ENCODE results near the gene ROCK1. TPM values are rescaled to one million over a fixed set of nuclear protein-coding genes. Genes with fewer than 3 reads are reported as not detected.
A peak's percentile ranks its signal among the peaks of the same experiment; 100 is the strongest.
"Not testable (repeated sequence)": the region's sequence is repeated elsewhere in the genome, so short reads cannot be mapped to it uniquely, and the experiment has no call there.

ROCK1 gene
- total RNA-seq: 10 to 100 TPM; 82.1 to 84.3 TPM
- 10 to 100 TPM; 20.0 to 28.9 (median 27.7) TPM for polyA plus RNA-seq
- total RNA-seq: 163 to 246 (median 206) reads per million in 6 experiments

GRCh38 chr18:21111346-21112139 lies at the start of gene ROCK1:
Gene ROCK1, minus strand, starts transcription at chr18:21111813. Its CDS starts 903 bp downstream, at chr18:21110910.
- Mint-ChIP-seq H3K4me3 (peak within 1 kb of the TSS in 1 of 10 donors; percentile 95), H3K9me3 (no peaks in the 10 kb centered on the region), H3K36me3 (peaks cover 2 to 5% (median 2%) of the 10 kb centered on the region in 3 donors), H3K27me3 (no peaks in the 10 kb centered on the region), H3K27ac (peak within 1 kb of the TSS; percentile 88 to 98 (median 94)), H3K4me1 (peaks cover 6 to 14% (median 7%) of the 10 kb centered on the region in 4 donors)
- POLR2A ChIA-PET: interaction anchor here (0.7 to 1.6 kb wide), 11 partner anchors 21 to 593 kb away, joined by 3 to 9 read pairs (median 4); partner anchors contain the start of genes ABHD3 and ESCO1
- ATAC-seq: peak; percentile 79 to 80
- DNase-seq: peak; percentile 92 to 100 (median 98)

- Mint-ChIP-seq H3K27me3 (peaks cover 4 to 15% (median 13%) of the 10 kb centered on the region in 5 donors), H3K36me3 (peaks cover 0 to 28% (median 11%) of the 10 kb centered on the region in 3 donors), H3K27ac (no peak overlapping the region), H3K4me3 (no peak overlapping the region), H3K4me1 (peaks cover 0 to 2% (median 0%) of the 10 kb centered on the region in 4 donors), H3K9me3 (peaks cover 9 to 40% (median 25%) of the 10 kb centered on the region in 9 donors)
- DNase-seq: no peak
- POLR2A ChIA-PET: no interaction called here
- no peak for ATAC-seq
These were observed 43.8 kb upstream of the ROCK1 start for GRCh38 chr18:21155443-21155842.

- H3K27ac Mint-ChIP-seq: no peak overlapping the region
- H3K36me3 Mint-ChIP-seq: peaks cover 0 to 2% (median 0%) of the 10 kb centered on the region in 3 donors
- H3K9me3 Mint-ChIP-seq: peaks cover 0 to 13% (median 0%) of the 10 kb centered on the region in 9 donors
- H3K27me3 Mint-ChIP-seq: peaks cover 0 to 13% (median 3%) of the 10 kb centered on the region in 5 donors
- H3K4me3 Mint-ChIP-seq: no peak overlapping the region
- POLR2A ChIA-PET: no interaction called here
- H3K4me1 Mint-ChIP-seq: peaks cover 0 to 1% (median 0%) of the 10 kb centered on the region in 4 donors
- ATAC-seq: no peak
- DNase-seq: no peak
These were observed 34.4 kb upstream of the ROCK1 start for GRCh38 chr18:21146016-21146415.

- Mint-ChIP-seq H3K9me3 (peaks cover 0 to 6% (median 0%) of the 10 kb centered on the region in 9 donors), H3K4me3 (no peak overlapping the region), H3K27me3 (peaks cover 0 to 13% (median 3%) of the 10 kb centered on the region in 5 donors), H3K36me3 (peaks cover 0 to 2% (median 0%) of the 10 kb centered on the region in 3 donors), H3K27ac (no peak overlapping the region), H3K4me1 (peaks cover 0 to 1% (median 0%) of the 10 kb centered on the region in 4 donors)
- no peak for ATAC-seq
- POLR2A ChIA-PET: no interaction called here
- DNase-seq: no peak
These were observed 33.8 kb upstream of the ROCK1 start for GRCh38 chr18:21145371-21145770.

- Mint-ChIP-seq H3K4me1 (peaks cover 0 to 1% (median 0%) of the 10 kb centered on the region in 4 donors), H3K27ac (no peak overlapping the region), H3K27me3 (peaks cover 0 to 5% (median 2%) of the 10 kb centered on the region in 5 donors), H3K36me3 (no peaks in the 10 kb centered on the region), H3K4me3 (no peak overlapping the region), H3K9me3 (no peaks in the 10 kb centered on the region)
- POLR2A ChIA-PET: no interaction called here
- no peak for ATAC-seq
- DNase-seq: no peak
These were observed 30.2 kb upstream of the ROCK1 start for GRCh38 chr18:21141668-21142422.

- H3K27ac Mint-ChIP-seq, ATAC-seq, H3K4me1 Mint-ChIP-seq, DNase-seq, H3K9me3 Mint-ChIP-seq, H3K36me3 Mint-ChIP-seq, H3K27me3 Mint-ChIP-seq, H3K4me3 Mint-ChIP-seq, POLR2A ChIA-PET: not testable (repeated sequence)
These were observed 26.3 kb upstream of the ROCK1 start for GRCh38 chr18:21137719-21138488.

- no peaks in the 10 kb centered on the region for H3K36me3 Mint-ChIP-seq
- ATAC-seq (peak; percentile 57 to 73), DNase-seq (peak in 8 of 10 donors; percentile 6 to 66 (median 38))
- POLR2A ChIA-PET: no interaction called here
- no peaks in the 10 kb centered on the region for H3K9me3 Mint-ChIP-seq
- H3K4me1 Mint-ChIP-seq: peaks cover 0 to 2% (median 0%) of the 10 kb centered on the region in 4 donors
- no peak overlapping the region for H3K4me3 Mint-ChIP-seq
- no peak overlapping the region for H3K27ac Mint-ChIP-seq
- H3K27me3 Mint-ChIP-seq: no peaks in the 10 kb centered on the region
These were observed 23.3 kb upstream of the ROCK1 start for GRCh38 chr18:21134895-21135294.

GRCh38 chr18:21132398-21132918 lies 20.8 kb upstream of the ROCK1 start:
- Mint-ChIP-seq H3K4me1 (peaks cover 0 to 2% (median 0%) of the 10 kb centered on the region in 4 donors), H3K27me3 (peaks cover 0 to 1% (median 0%) of the 10 kb centered on the region in 5 donors), H3K27ac (no peak overlapping the region), H3K4me3 (no peak overlapping the region), H3K9me3 (no peaks in the 10 kb centered on the region), H3K36me3 (no peaks in the 10 kb centered on the region)
- ATAC-seq (no peak), DNase-seq (no peak)
- POLR2A ChIA-PET: no interaction called here

- Mint-ChIP-seq H3K4me3 (no peak overlapping the region), H3K9me3 (no peaks in the 10 kb centered on the region), H3K27me3 (peaks cover 0 to 1% (median 0%) of the 10 kb centered on the region in 5 donors), H3K4me1 (peaks cover 0 to 2% (median 0%) of the 10 kb centered on the region in 4 donors), H3K27ac (peak overlapping the region in 1 of 10 donors; percentile 43), H3K36me3 (no peaks in the 10 kb centered on the region)
- ATAC-seq: no peak
- POLR2A ChIA-PET: no interaction called here
- no peak for DNase-seq
These were observed 20.1 kb upstream of the ROCK1 start for GRCh38 chr18:21131698-21132227.

GRCh38 chr18:21129566-21130216 lies 18.1 kb upstream of the ROCK1 start:
- DNase-seq: no peak
- Mint-ChIP-seq H3K36me3 (no peaks in the 10 kb centered on the region), H3K4me3 (no peak overlapping the region), H3K27ac (no peak overlapping the region), H3K27me3 (peaks cover 0 to 1% (median 0%) of the 10 kb centered on the region in 5 donors), H3K4me1 (no peaks in the 10 kb centered on the region), H3K9me3 (no peaks in the 10 kb centered on the region)
- POLR2A ChIA-PET: no interaction called here
- ATAC-seq: no peak

- no peaks in the 10 kb centered on the region for H3K9me3 Mint-ChIP-seq
- ATAC-seq: peak; percentile 53 to 56
- DNase-seq: peak in 1 of 10 donors; percentile 17
These were observed 11.8 kb upstream of the ROCK1 start for GRCh38 chr18:21123290-21123926.

More at GRCh38 chr18:21123290-21123926, 11.8 kb upstream of the ROCK1 start:
- Mint-ChIP-seq H3K27me3 (peaks cover 0 to 2% (median 0%) of the 10 kb centered on the region in 5 donors), H3K27ac (peak overlapping the region in 7 of 10 donors; percentile 9 to 59 (median 31)), H3K4me3 (peak overlapping the region in 6 of 10 donors; percentile 2 to 47 (median 14)), H3K4me1 (peaks cover 4 to 8% (median 5%) of the 10 kb centered on the region in 4 donors), H3K36me3 (no peaks in the 10 kb centered on the region)
- POLR2A ChIA-PET: interaction anchor here (0.6 to 0.7 kb wide), 2 partner anchors 21 to 185 kb away, joined by 3 read pairs; no protein-coding TSS in a partner anchor
